A549 treated with AZD9567 at 1 μM for 4 hours (cell line): ENCODE data around the gene TINCR. TPM values are rescaled to one million over a fixed set of nuclear protein-coding genes. Genes with fewer than 3 reads are reported as not detected.

Experiments used
- total RNA-seq: library from RNA; stranded (reverse); fragments of 200-300 nt; extraction: Qiagen RNA extraction; gene quantifications from 5 replicates; pipeline ENCODE4 v1.2.3, GENCODE V29; 2022; ENCODE audit not compliant: insufficient read depth

TINCR gene
- 2.1 to 3.5 TPM (median 2.6 TPM) in 5 replicates for total RNA-seq

GRCh38 chr19:5567360-5567969 is at the start of gene TINCR:
Gene TINCR, minus strand, starts transcription at chr19:5567953.

Other genes starting within 250 kb of the TINCR start
- gene PTPRS, start 227.1 kb downstream of the TINCR start, total RNA-seq = 22.2 to 30.3 TPM (median 25.9 TPM) in 5 replicates
- not detected in 5 replicates for gene ZNRF4, start 112.5 kb downstream of the TINCR start, total RNA-seq
- 26.0 to 44.1 TPM (median 36.0 TPM) in 5 replicates for gene SAFB2, start 54.8 kb upstream of the TINCR start, total RNA-seq
- gene SAFB, start 55.1 kb upstream of the TINCR start, total RNA-seq = 47.5 to 53.0 TPM (median 50.0 TPM) in 5 replicates
- 42.8 to 72.7 TPM (median 69.3 TPM) in 5 replicates for gene MICOS13, start 112.6 kb upstream of the TINCR start, total RNA-seq
- 1.7 to 6.2 TPM (median 5.4 TPM) in 5 replicates for gene HSD11B1L, start 113.1 kb upstream of the TINCR start, total RNA-seq
- gene RPL36, start 122.3 kb upstream of the TINCR start, total RNA-seq = 696 to 858 TPM (median 802 TPM) in 5 replicates
- 46.9 to 66.8 TPM (median 60.7 TPM) in 5 replicates for gene LONP1, start 152.2 kb upstream of the TINCR start, total RNA-seq
- not detected in 5 replicates for gene CATSPERD, start 152.7 kb upstream of the TINCR start, total RNA-seq
- 2.8 to 3.1 TPM (median 2.8 TPM) in 4 of 5 replicates, not detected in the other for gene PRR22, start 216.8 kb upstream of the TINCR start, total RNA-seq
- 21.5 to 33.3 TPM (median 30.4 TPM) in 5 replicates for gene DUS3L, start 223.2 kb upstream of the TINCR start, total RNA-seq
- 0.71 to 1.2 TPM (median 0.86 TPM) in 4 of 5 replicates, not detected in the other for gene NRTN, start 237.1 kb upstream of the TINCR start, total RNA-seq